HepG2 (cell line): ENCODE results near the gene NFATC2. TPM values are rescaled to one million over a fixed set of nuclear protein-coding genes. Genes with fewer than 3 reads are reported as not detected.

ENCODE experiments used
- ATAC-seq: fragments of 200-7000 bp; cut with Tn5 transposase; 3 replicates; pipeline ENCODE4 v1.9.1; 2020; ENCODE audit warnings: mild to moderate bottlenecking, moderate library complexity
- BruUV-seq: library from RNA; stranded (reverse); fragments of 400-500 nt; replicated peaks from 2 replicates; lab custom pipeline; 2021; lab: Mats Ljungman, UMichigan
- CTCF ChIA-PET: fragments of 300-600 bp; formaldehyde crosslinking; extraction: SDS; loops from one replicate; lab custom pipeline; 2021; ENCODE audit warnings: low total read pairs, inconsistent platforms, low intra/inter-chr PET ratio; lab: Yijun Ruan, JAX
- POLR2A ChIA-PET: fragments of 350-600 bp; sonication (Branson Sonifier 250); formaldehyde crosslinking; loops from one replicate; lab custom pipeline; 2020; ENCODE audit warnings: antibody characterized with exemption, inconsistent platforms; lab: Yijun Ruan, JAX
- DNase-seq: peaks from one replicate; pipeline ENCODE4 v3.0.0-alpha.2; 2015; ENCODE audit warnings: low spot score
- FAIRE-seq: peaks from 3 replicates; lab custom pipeline; 2011; peaks lifted over from hg19 to GRCh38; lab: Jason Lieb, UNC
- H2AFZ ChIP-seq: one replicate; pipeline ENCODE4 v1.6.1; 2011; ENCODE audit warnings: low read length, inconsistent platforms
- H3K27ac ChIP-seq: fragments of 300-600 bp; 3 replicates; pipeline ENCODE4 v1.8.0; 2011; ENCODE audit warnings: mixed run types, mild to moderate bottlenecking, mixed read lengths, low read length, inconsistent platforms; ENCODE audit not compliant: insufficient read depth; ENCODE audit errors: extremely low read length
- H3K27me3 ChIP-seq, 2 experiments: fragments of 200-600 bp in 1 of 2; 2 replicates in 1 of 2; 3 replicates in 1 of 2; pipeline versions ENCODE4 v1.6.0 to v1.8.0; 2011; ENCODE audit warnings: low read length in 2 of 2, mild to moderate bottlenecking in 2 of 2, moderate library complexity in 2 of 2, inconsistent platforms in 1 of 2; ENCODE audit not compliant: insufficient read depth in 2 of 2, control insufficient read depth in 1 of 2
- H3K36me3 ChIP-seq, 2 experiments: fragments of 200-600 bp in 1 of 2; replicated peaks in 1 of 2; 2 replicates in 1 of 2; 3 replicates in 1 of 2; pipeline versions ENCODE4 v1.5.1 to v1.8.0; 2011; ENCODE audit warnings: low read length in 2 of 2, inconsistent platforms in 1 of 2; ENCODE audit not compliant: insufficient read depth in 2 of 2, control insufficient read depth in 1 of 2
- H3K4me1 ChIP-seq: 2 replicates; pipeline ENCODE4 v1.5.1; 2012; ENCODE audit warnings: low read length, inconsistent platforms; ENCODE audit not compliant: insufficient read depth
- H3K4me2 ChIP-seq: 2 replicates; pipeline ENCODE4 v1.6.0; 2011; ENCODE audit warnings: low read depth, low read length, inconsistent platforms
- H3K4me3 ChIP-seq, 3 experiments: fragments of 200-600 bp in 1 of 3; sonication (generic), shearing (Covaris generic) in 1 of 3; replicated peaks in 1 of 3; 2 replicates each; pipeline ENCODE4 v1.5.1; 2011 to 2016; ENCODE audit warnings: low read length in 3 of 3, inconsistent platforms in 2 of 3, low read depth in 2 of 3, mild to moderate bottlenecking in 2 of 3, control low read depth in 1 of 3, mixed read lengths in 1 of 3; ENCODE audit not compliant: insufficient read depth in 1 of 3
- H3K79me2 ChIP-seq: one replicate; pipeline ENCODE4 v1.6.1; 2011; ENCODE audit warnings: low read length, inconsistent platforms; ENCODE audit not compliant: insufficient read depth
- H3K9ac ChIP-seq: 2 replicates; pipeline ENCODE4 v1.6.0; 2011; ENCODE audit warnings: mild to moderate bottlenecking, low read depth, low read length, inconsistent platforms; ENCODE audit not compliant: insufficient read depth
- H3K9me3 ChIP-seq: 2 replicates; pipeline ENCODE4 v1.5.1; 2012; ENCODE audit warnings: mild to moderate bottlenecking, low read length
- H4K20me1 ChIP-seq: 2 replicates; pipeline ENCODE4 v1.6.0; 2011; ENCODE audit warnings: inconsistent platforms, mild to moderate bottlenecking, low read length, moderate library complexity; ENCODE audit not compliant: insufficient read depth
- FOXP1 ChIP-seq, 2 experiments: fragments of 450-650 bp in 1 of 2; IDR thresholded peaks; 2 replicates each; pipeline ENCODE4 v1.6.1; 2017 to 2018; ENCODE audit warnings: antibody characterized with exemption in 1 of 2
- GTF2F1 ChIP-seq: fragments of 150-350 bp; IDR thresholded peaks from 2 replicates; pipeline ENCODE4 v1.6.1; 2014; ENCODE audit warnings: low read length
- GZF1 ChIP-seq: sonication (generic); formaldehyde crosslinking; IDR thresholded peaks from 2 replicates; pipeline ENCODE4 v1.5.1; 2020; ENCODE audit warnings: mild to moderate bottlenecking, missing genetic modification reagents
- KDM3A ChIP-seq: IDR thresholded peaks from 2 replicates; pipeline ENCODE4 v1.6.1; 2018; ENCODE audit warnings: low read depth, missing compliant biosample characterization
- MEIS1 ChIP-seq: sonication (generic); formaldehyde crosslinking; IDR thresholded peaks from 2 replicates; pipeline ENCODE4 v1.9.0; 2021; ENCODE audit warnings: mild to moderate bottlenecking, missing genetic modification reagents, moderate library complexity, borderline replicate concordance
- NFATC3 ChIP-seq: sonication (generic); formaldehyde crosslinking; IDR thresholded peaks from 2 replicates; pipeline ENCODE4 v1.5.1; 2020; ENCODE audit warnings: mild to moderate bottlenecking, missing genetic modification reagents
- NFE2L2 ChIP-seq: fragments of 150-350 bp; IDR thresholded peaks from 2 replicates; pipeline ENCODE4 v1.6.1; 2014; ENCODE audit warnings: low read length
- NPAS2 ChIP-seq: sonication (generic); formaldehyde crosslinking; IDR thresholded peaks from 2 replicates; pipeline ENCODE4 v1.8.0; 2022; ENCODE audit warnings: mild to moderate bottlenecking, missing genetic modification reagents, borderline replicate concordance
- TAF15 ChIP-seq: fragments of 200-400 bp; formaldehyde crosslinking; IDR thresholded peaks from one replicate; pipeline ENCODE4 v1.6.1; 2018; ENCODE audit warnings: mild to moderate bottlenecking, low read depth, low read length; ENCODE audit not compliant: poor library complexity, severe bottlenecking
- ZBTB39 ChIP-seq: sonication (generic); formaldehyde crosslinking; IDR thresholded peaks from 2 replicates; pipeline ENCODE4 v1.5.0; 2020; ENCODE audit warnings: missing genetic modification reagents
- ZNF558 ChIP-seq: sonication (generic); formaldehyde crosslinking; IDR thresholded peaks from 2 replicates; pipeline ENCODE4 v1.9.0; 2022; ENCODE audit warnings: mild to moderate bottlenecking, missing genetic modification reagents, borderline replicate concordance
- WGBS: methylation state at CpG from one replicate; pipeline ENCODE4 v1.1.6; 2017; ENCODE audit warnings: low lambda C conversion rate; 5-methylcytosine and 5-hydroxymethylcytosine counted together
- in situ Hi-C: cut with HindIII; loops from 2 replicates; pipeline ENCODE4 v1.10.0; 2017; ENCODE audit warnings: low pct_unique_long_range_greater_than_20kb; ENCODE audit not compliant: extremely low pct_ligation_motif_present
- intact Hi-C: fragments of 100-400 bp; cut with micrococcal nuclease; formaldehyde crosslinking; loops from one replicate; pipeline ENCODE4 v1.10.0; 2022; ENCODE audit not compliant: unreplicated experiment
- polyA plus RNA-seq, 8 experiments: library from polyadenylated mRNA; depleted of rRNA in 3 of 8; stranded (reverse) in 7 of 8; unstranded in 1 of 8; fragments of >200 nt; fragmentation: Illumina TruSeq in 4 of 8; extraction: Trizol in 4 of 8; gene quantifications; 2 replicates each; pipeline versions ENCODE4 v1.2.1 to v1.2.3, GENCODE V29; 2011 to 2016; ENCODE audit warnings: low read depth in 4 of 8, missing spikeins in 1 of 8, mixed read lengths in 1 of 8; ENCODE audit not compliant: insufficient read depth in 1 of 8
- total RNA-seq, 5 experiments: library from RNA; depleted of rRNA; stranded (reverse); fragments of >200 nt; fragmentation: Illumina TruSeq; extraction: Trizol; gene quantifications; 2 replicates each; pipeline ENCODE4 v1.2.3, GENCODE V29; 2016; ENCODE audit warnings: low read depth in 1 of 5
- TF ChIP-seq, protein P1 (sequence below): sonication (generic); formaldehyde crosslinking; IDR thresholded peaks from 2 replicates; pipeline ENCODE4 v1.5.1; 2020; ENCODE audit warnings: mild to moderate bottlenecking, missing genetic modification reagents, borderline replicate concordance
- TF ChIP-seq, protein P2 (sequence below): sonication (generic); formaldehyde crosslinking; conservative IDR thresholded peaks from 2 replicates; pipeline ENCODE4 v1.8.0; 2022; ENCODE audit warnings: mild to moderate bottlenecking, moderate library complexity, missing genetic modification reagents
- TF ChIP-seq, protein P3 (sequence below): sonication (generic); formaldehyde crosslinking; IDR thresholded peaks from 2 replicates; pipeline ENCODE4 v1.4.0; 2020; ENCODE audit warnings: missing genetic modification reagents, borderline replicate concordance

The NFATC2 gene
- total and polyA plus RNA-seq, 2 of the 13 experiments (the other 11 are each of a cell fraction or from before 2014, with no cell fraction given), result 1.9 to 3.3 TPM

GRCh38 chr20:51412333-51412871 lies 130.1 kb downstream of the NFATC2 start:
- peak; percentile 71 for ATAC-seq
- TF ChIP-seq KDM3A (CRISPR knock-in tag) (no peak), GTF2F1 (no peak), GZF1 (CRISPR knock-in tag) (0 out of 2 replicates have a peak, but pooled peaks have one; percentile 30), ZBTB39 (0 out of 2 replicates have a peak, but pooled peaks have one; percentile 22), FOXP1 (IDR thresholded peaks at IDR 0.05) (no peak), FOXP1 (CRISPR knock-in tag; IDR thresholded peaks at IDR 0.05) (no peak), MEIS1 (CRISPR knock-in tag) (no peak), NFATC3 (CRISPR knock-in tag) (0 out of 2 replicates have a peak, but pooled peaks have one; percentile 61), TAF15 (no peak), NFE2L2 (no peak), NPAS2 (CRISPR knock-in tag) (no peak), ZNF558 (CRISPR knock-in tag) (no peak)
- TF ChIP-seq, protein P1, sequence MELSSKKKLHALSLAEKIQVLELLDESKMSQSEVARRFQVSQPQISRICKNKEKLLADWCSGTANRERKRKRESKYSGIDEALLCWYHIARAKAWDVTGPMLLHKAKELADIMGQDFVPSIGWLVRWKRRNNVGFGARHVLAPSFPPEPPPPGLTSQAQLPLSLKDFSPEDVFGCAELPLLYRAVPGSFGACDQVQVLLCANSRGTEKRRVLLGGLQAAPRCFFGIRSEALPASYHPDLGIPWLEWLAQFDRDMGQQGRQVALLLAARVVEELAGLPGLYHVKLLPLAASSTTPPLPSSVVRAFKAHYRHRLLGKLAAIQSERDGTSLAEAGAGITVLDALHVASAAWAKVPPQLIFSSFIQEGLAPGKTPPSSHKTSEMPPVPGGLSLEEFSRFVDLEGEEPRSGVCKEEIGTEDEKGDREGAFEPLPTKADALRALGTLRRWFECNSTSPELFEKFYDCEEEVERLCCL (CRISPR knock-in tag), result peak; percentile 51; the same call in 1 of the 2 replicates
- TF ChIP-seq, protein P2, sequence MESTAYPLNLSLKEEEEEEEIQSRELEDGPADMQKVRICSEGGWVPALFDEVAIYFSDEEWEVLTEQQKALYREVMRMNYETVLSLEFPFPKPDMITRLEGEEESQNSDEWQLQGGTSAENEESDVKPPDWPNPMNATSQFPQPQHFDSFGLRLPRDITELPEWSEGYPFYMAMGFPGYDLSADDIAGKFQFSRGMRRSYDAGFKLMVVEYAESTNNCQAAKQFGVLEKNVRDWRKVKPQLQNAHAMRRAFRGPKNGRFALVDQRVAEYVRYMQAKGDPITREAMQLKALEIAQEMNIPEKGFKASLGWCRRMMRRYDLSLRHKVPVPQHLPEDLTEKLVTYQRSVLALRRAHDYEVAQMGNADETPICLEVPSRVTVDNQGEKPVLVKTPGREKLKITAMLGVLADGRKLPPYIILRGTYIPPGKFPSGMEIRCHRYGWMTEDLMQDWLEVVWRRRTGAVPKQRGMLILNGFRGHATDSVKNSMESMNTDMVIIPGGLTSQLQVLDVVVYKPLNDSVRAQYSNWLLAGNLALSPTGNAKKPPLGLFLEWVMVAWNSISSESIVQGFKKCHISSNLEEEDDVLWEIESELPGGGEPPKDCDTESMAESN, result 0 out of 2 replicates have a peak, but pooled peaks have one; percentile 8
- TF ChIP-seq, protein P3, sequence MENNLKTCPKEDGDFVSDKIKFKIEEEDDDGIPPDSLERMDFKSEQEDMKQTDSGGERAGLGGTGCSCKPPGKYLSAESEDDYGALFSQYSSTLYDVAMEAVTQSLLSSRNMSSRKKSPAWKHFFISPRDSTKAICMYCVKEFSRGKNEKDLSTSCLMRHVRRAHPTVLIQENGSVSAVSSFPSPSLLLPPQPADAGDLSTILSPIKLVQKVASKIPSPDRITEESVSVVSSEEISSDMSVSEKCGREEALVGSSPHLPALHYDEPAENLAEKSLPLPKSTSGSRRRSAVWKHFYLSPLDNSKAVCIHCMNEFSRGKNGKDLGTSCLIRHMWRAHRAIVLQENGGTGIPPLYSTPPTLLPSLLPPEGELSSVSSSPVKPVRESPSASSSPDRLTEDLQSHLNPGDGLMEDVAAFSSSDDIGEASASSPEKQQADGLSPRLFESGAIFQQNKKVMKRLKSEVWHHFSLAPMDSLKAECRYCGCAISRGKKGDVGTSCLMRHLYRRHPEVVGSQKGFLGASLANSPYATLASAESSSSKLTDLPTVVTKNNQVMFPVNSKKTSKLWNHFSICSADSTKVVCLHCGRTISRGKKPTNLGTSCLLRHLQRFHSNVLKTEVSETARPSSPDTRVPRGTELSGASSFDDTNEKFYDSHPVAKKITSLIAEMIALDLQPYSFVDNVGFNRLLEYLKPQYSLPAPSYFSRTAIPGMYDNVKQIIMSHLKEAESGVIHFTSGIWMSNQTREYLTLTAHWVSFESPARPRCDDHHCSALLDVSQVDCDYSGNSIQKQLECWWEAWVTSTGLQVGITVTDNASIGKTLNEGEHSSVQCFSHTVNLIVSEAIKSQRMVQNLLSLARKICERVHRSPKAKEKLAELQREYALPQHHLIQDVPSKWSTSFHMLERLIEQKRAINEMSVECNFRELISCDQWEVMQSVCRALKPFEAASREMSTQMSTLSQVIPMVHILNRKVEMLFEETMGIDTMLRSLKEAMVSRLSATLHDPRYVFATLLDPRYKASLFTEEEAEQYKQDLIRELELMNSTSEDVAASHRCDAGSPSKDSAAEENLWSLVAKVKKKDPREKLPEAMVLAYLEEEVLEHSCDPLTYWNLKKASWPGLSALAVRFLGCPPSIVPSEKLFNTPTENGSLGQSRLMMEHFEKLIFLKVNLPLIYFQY (CRISPR knock-in tag), result no peak

More at GRCh38 chr20:51412333-51412871, 130.1 kb downstream of the NFATC2 start:
- H3K9me3 ChIP-seq, result no peaks in the 10 kb centered on the region
- H2AFZ ChIP-seq, result no peak overlapping the region
- no peak for DNase-seq
- H3K4me2 ChIP-seq, result peak overlapping the region; percentile 67
- peak overlapping the region in 1 of 3 experiments; percentile 45; a peak in 1 of 6 replicates for H3K4me3 ChIP-seq
- H3K27me3 ChIP-seq, result no peaks in the 10 kb centered on the region
- in situ Hi-C loops, result no loop called here
- no peak for FAIRE-seq
- no TSS peak for BruUV-seq
- intact Hi-C loops, result loop anchor here (2.0 kb wide), 1 partner anchor 14 kb away; no protein-coding TSS in a partner anchor
- no peaks in the 10 kb centered on the region for H4K20me1 ChIP-seq
- H3K36me3 ChIP-seq, result peaks cover 0 to 4% of the 10 kb centered on the region in 2 experiments; a peak in 3 of 5 replicates
- ChIA-PET POLR2A (interaction anchor here (1.7 to 2.0 kb wide), 2 partner anchors 11 to 44 kb away, joined by 4 to 5 read pairs; no protein-coding TSS in a partner anchor), CTCF (no interaction called here)
- no peaks in the 10 kb centered on the region for H3K79me2 ChIP-seq
- peak overlapping the region; percentile 53 for H3K27ac ChIP-seq
- 32% methylated on average over 11 of the region's 12 CpGs for WGBS
- no peak overlapping the region for H3K9ac ChIP-seq
- H3K4me1 ChIP-seq, result peaks cover 15% of the 10 kb centered on the region
